Spleen (tissue), 7 donors: ENCODE measurements around the gene MFAP2.
"Not testable (repeated sequence)": the region's sequence is repeated elsewhere in the genome, so short reads cannot be mapped to it uniquely, and the experiment has no call there.

Source experiments
- POLR2A ChIP-seq, 3 donors: fragments of 450-650 bp; IDR thresholded peaks; one replicate each; pipeline ENCODE4 v1.5.1; 2017; ENCODE audit warnings: antibody characterized with exemption in 3 of 3, mild to moderate bottlenecking in 1 of 3
- POLR2AphosphoS5 ChIP-seq, 3 donors: sonication (generic); formaldehyde crosslinking; IDR thresholded peaks; one replicate each; pipeline ENCODE4 v1.5.1; 2017; ENCODE audit warnings: antibody characterized with exemption in 3 of 3
- TF ChIP-seq, protein P1 (sequence below), 11 experiments: fragments of 200-600 bp in 7 of 11; fragments of 450-650 bp in 4 of 11; sonication (generic) in 4 of 11; IDR thresholded peaks in 8 of 11; conservative IDR thresholded peaks in 3 of 11; 1 replicate in 7 of 11; 2 replicates in 4 of 11; pipeline versions ENCODE4 v1.4.0 to v1.8.0; 2016 to 2021; ENCODE audit warnings: antibody characterized with exemption in 11 of 11, inconsistent platforms in 4 of 11, mild to moderate bottlenecking in 1 of 11
- donor health status: DM: no; HTN: no; CAD: no; lungs with moderate emphysema.
- donor health status: DM: no; HTN: no; CAD: no.
- donor health status: DM: no; HTN: no; CAD: no.

- TF ChIP-seq, protein P1, sequence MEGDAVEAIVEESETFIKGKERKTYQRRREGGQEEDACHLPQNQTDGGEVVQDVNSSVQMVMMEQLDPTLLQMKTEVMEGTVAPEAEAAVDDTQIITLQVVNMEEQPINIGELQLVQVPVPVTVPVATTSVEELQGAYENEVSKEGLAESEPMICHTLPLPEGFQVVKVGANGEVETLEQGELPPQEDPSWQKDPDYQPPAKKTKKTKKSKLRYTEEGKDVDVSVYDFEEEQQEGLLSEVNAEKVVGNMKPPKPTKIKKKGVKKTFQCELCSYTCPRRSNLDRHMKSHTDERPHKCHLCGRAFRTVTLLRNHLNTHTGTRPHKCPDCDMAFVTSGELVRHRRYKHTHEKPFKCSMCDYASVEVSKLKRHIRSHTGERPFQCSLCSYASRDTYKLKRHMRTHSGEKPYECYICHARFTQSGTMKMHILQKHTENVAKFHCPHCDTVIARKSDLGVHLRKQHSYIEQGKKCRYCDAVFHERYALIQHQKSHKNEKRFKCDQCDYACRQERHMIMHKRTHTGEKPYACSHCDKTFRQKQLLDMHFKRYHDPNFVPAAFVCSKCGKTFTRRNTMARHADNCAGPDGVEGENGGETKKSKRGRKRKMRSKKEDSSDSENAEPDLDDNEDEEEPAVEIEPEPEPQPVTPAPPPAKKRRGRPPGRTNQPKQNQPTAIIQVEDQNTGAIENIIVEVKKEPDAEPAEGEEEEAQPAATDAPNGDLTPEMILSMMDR (IDR thresholded peaks at IDR 0.05 in 8 of 11, conservative IDR thresholded peaks at IDR 0.05 in 3 of 11): not testable (repeated sequence)
- TF ChIP-seq POLR2A, POLR2AphosphoS5 (IDR thresholded peaks at IDR 0.05): not testable (repeated sequence)
These were observed 46.5 kb downstream of the MFAP2 start for GRCh38 chr1:16933945-16934344.
